K562 (cell line): ENCODE data around the gene SRGN. TPM values are rescaled to one million over a fixed set of nuclear protein-coding genes. Genes with fewer than 3 reads are reported as not detected.
A peak's percentile ranks its signal among the peaks of the same experiment; 100 is the strongest.

ENCODE experiments used
- BCOR ChIP-seq: fragments of 450-650 bp; IDR thresholded peaks from 2 replicates; pipeline ENCODE4 v1.6.1; 2016
- CREB1 ChIP-seq, 2 experiments: sonication (generic) in 1 of 2; formaldehyde crosslinking in 1 of 2; IDR thresholded peaks; 2 replicates each; pipeline versions ENCODE4 v1.6.1 to v1.8.0; 2012 to 2022; ENCODE audit warnings: inconsistent platforms in 1 of 2, mild to moderate bottlenecking in 1 of 2, missing genetic modification reagents in 1 of 2, moderate library complexity in 1 of 2
- DNMT1 ChIP-seq: fragments of 450-650 bp; IDR thresholded peaks from 2 replicates; pipeline ENCODE4 v1.6.1; 2016; ENCODE audit warnings: antibody characterized with exemption, mild to moderate bottlenecking
- E2F3 ChIP-seq: fragments of 250-450 bp; sonication (Bioruptor Pico); IDR thresholded peaks from 2 replicates; pipeline ENCODE4 v1.4.0; 2020; ENCODE audit warnings: mild to moderate bottlenecking
- HIVEP1 ChIP-seq: fragments of 250-450 bp; sonication (Bioruptor Pico); IDR thresholded peaks from 2 replicates; pipeline ENCODE4 v1.4.0; 2020; ENCODE audit warnings: mild to moderate bottlenecking
- HNRNPUL1 ChIP-seq: fragments of 200-400 bp; formaldehyde crosslinking; IDR thresholded peaks from 2 replicates; pipeline ENCODE4 v1.6.1; 2017; ENCODE audit warnings: low read length
- POLR3A ChIP-seq: IDR thresholded peaks from 2 replicates; pipeline ENCODE4 v1.6.1; 2011; ENCODE audit warnings: borderline replicate concordance, mild to moderate bottlenecking, moderate library complexity; ENCODE audit not compliant: insufficient read length, insufficient read depth; ENCODE audit errors: extremely low read depth
- TAF9B ChIP-seq: fragments of 450-650 bp; IDR thresholded peaks from 2 replicates; pipeline ENCODE4 v1.6.1; 2018; ENCODE audit warnings: mild to moderate bottlenecking; ENCODE audit not compliant: partially characterized antibody
- ZBTB17 ChIP-seq: fragments of 450-650 bp; formaldehyde crosslinking; IDR thresholded peaks from 2 replicates; pipeline ENCODE4 v1.4.0; 2020; ENCODE audit warnings: mild to moderate bottlenecking
- ZFX ChIP-seq: sonication (generic); formaldehyde crosslinking; IDR thresholded peaks from 2 replicates; pipeline ENCODE4 v1.8.0; 2022; ENCODE audit warnings: mild to moderate bottlenecking, missing genetic modification reagents, moderate library complexity
- ZNF764 ChIP-seq: fragments of 250-450 bp; sonication (Bioruptor Pico); IDR thresholded peaks from 2 replicates; pipeline ENCODE4 v1.4.0; 2020; ENCODE audit warnings: low read depth, mild to moderate bottlenecking, moderate library complexity
- polyA plus RNA-seq, 8 experiments: library from polyadenylated mRNA; depleted of rRNA in 4 of 8; stranded (reverse) in 5 of 8; unstranded in 3 of 8; fragments of >200 nt; fragmentation: Nextera tagmentation in 2 of 8; fragmentation: Illumina TruSeq in 1 of 8; extraction: Ambion mirVana in 2 of 8; extraction: Trizol in 1 of 8; gene quantifications; 2 replicates each; pipeline versions ENCODE4 v1.2.1 to v1.2.3, GENCODE V29; 2011 to 2014; ENCODE audit warnings: inconsistent platforms in 1 of 8, missing spikeins in 1 of 8
- total RNA-seq, 7 experiments: library from RNA; depleted of rRNA in 6 of 7; stranded (reverse); fragments of >200 nt in 6 of 7; fragmentation: Illumina TruSeq in 2 of 7; extraction: Trizol in 2 of 7; gene quantifications; 2 replicates each; pipeline versions ENCODE4 v1.2.1 to v1.2.3, GENCODE V29; 2011 to 2021; ENCODE audit warnings: low replicate concordance in 1 of 7
- TF ChIP-seq, protein P1 (sequence below): fragments of 200-600 bp; sonication (generic); IDR thresholded peaks from one replicate; pipeline ENCODE4 v1.6.1; 2012; ENCODE audit warnings: mild to moderate bottlenecking, low read depth, low read length, inconsistent platforms

Gene SRGN
- total and polyA plus RNA-seq, 9 of the 15 experiments (the other 6 are each of a cell fraction or from before 2014, with no cell fraction given) = 136 to 304 (median 180) TPM

DNA sequence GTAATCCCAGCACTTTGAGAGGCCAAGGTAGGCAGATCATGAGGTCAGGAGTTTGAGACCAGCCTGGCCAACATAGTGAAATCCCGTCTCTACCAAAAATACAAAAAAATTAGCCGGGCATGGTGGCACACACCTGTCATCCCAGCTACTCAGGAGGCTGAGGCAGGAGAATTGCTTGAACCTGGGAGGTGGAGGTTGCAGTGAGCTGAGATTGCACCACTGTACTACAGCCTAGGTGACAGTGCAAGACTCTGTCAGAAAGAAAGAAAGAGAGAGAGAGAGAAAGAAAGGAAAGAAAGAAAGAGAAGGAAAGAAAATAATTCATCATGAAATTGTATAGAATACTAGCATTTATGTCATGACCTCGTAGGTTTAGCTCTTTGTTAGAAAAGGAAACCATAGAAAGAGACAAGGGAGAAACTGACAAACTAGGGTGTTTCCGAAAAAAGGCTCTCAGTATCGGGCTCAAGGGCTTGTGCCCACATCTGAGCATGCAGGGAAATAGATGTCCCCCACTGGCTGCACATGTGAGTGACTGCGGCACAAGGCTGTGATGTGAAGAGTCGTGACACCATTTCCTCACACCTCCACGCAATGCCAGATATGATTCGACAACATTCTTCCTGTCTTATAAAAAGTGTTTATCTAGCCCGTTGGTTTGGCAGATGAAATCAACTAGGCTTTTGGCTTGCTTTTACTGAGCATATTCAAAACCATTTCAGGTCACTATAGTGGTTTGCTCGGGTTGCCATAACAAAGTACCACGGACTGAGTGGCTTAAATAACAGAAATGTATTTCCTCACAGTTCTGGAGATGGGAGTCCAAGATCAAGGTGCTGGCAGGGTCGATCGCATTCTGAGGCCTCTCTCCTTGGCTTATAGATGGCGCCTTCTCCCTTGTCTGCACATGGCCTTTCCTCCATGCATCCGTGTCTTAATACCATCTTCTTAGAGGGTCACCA is 2.0 kb downstream of the SRGN start (continued):
- TF ChIP-seq, protein P1, sequence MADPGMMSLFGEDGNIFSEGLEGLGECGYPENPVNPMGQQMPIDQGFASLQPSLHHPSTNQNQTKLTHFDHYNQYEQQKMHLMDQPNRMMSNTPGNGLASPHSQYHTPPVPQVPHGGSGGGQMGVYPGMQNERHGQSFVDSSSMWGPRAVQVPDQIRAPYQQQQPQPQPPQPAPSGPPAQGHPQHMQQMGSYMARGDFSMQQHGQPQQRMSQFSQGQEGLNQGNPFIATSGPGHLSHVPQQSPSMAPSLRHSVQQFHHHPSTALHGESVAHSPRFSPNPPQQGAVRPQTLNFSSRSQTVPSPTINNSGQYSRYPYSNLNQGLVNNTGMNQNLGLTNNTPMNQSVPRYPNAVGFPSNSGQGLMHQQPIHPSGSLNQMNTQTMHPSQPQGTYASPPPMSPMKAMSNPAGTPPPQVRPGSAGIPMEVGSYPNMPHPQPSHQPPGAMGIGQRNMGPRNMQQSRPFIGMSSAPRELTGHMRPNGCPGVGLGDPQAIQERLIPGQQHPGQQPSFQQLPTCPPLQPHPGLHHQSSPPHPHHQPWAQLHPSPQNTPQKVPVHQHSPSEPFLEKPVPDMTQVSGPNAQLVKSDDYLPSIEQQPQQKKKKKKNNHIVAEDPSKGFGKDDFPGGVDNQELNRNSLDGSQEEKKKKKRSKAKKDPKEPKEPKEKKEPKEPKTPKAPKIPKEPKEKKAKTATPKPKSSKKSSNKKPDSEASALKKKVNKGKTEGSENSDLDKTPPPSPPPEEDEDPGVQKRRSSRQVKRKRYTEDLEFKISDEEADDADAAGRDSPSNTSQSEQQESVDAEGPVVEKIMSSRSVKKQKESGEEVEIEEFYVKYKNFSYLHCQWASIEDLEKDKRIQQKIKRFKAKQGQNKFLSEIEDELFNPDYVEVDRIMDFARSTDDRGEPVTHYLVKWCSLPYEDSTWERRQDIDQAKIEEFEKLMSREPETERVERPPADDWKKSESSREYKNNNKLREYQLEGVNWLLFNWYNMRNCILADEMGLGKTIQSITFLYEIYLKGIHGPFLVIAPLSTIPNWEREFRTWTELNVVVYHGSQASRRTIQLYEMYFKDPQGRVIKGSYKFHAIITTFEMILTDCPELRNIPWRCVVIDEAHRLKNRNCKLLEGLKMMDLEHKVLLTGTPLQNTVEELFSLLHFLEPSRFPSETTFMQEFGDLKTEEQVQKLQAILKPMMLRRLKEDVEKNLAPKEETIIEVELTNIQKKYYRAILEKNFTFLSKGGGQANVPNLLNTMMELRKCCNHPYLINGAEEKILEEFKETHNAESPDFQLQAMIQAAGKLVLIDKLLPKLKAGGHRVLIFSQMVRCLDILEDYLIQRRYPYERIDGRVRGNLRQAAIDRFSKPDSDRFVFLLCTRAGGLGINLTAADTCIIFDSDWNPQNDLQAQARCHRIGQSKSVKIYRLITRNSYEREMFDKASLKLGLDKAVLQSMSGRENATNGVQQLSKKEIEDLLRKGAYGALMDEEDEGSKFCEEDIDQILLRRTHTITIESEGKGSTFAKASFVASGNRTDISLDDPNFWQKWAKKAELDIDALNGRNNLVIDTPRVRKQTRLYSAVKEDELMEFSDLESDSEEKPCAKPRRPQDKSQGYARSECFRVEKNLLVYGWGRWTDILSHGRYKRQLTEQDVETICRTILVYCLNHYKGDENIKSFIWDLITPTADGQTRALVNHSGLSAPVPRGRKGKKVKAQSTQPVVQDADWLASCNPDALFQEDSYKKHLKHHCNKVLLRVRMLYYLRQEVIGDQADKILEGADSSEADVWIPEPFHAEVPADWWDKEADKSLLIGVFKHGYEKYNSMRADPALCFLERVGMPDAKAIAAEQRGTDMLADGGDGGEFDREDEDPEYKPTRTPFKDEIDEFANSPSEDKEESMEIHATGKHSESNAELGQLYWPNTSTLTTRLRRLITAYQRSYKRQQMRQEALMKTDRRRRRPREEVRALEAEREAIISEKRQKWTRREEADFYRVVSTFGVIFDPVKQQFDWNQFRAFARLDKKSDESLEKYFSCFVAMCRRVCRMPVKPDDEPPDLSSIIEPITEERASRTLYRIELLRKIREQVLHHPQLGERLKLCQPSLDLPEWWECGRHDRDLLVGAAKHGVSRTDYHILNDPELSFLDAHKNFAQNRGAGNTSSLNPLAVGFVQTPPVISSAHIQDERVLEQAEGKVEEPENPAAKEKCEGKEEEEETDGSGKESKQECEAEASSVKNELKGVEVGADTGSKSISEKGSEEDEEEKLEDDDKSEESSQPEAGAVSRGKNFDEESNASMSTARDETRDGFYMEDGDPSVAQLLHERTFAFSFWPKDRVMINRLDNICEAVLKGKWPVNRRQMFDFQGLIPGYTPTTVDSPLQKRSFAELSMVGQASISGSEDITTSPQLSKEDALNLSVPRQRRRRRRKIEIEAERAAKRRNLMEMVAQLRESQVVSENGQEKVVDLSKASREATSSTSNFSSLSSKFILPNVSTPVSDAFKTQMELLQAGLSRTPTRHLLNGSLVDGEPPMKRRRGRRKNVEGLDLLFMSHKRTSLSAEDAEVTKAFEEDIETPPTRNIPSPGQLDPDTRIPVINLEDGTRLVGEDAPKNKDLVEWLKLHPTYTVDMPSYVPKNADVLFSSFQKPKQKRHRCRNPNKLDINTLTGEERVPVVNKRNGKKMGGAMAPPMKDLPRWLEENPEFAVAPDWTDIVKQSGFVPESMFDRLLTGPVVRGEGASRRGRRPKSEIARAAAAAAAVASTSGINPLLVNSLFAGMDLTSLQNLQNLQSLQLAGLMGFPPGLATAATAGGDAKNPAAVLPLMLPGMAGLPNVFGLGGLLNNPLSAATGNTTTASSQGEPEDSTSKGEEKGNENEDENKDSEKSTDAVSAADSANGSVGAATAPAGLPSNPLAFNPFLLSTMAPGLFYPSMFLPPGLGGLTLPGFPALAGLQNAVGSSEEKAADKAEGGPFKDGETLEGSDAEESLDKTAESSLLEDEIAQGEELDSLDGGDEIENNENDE = no peak
- peak; percentile 78 for TF ChIP-seq CREB1 (IDR thresholded peaks at IDR 0.05)
- TF ChIP-seq CREB1 (CRISPR knock-in tag; IDR thresholded peaks at IDR 0.05) = peak; percentile 66; the same call in 1 of the 2 replicates
- no peak for TF ChIP-seq E2F3 (CRISPR knock-in tag)
- TF ChIP-seq HNRNPUL1 = no peak
- TF ChIP-seq BCOR = peak; percentile 45; the same call in 1 of the 2 replicates
- TF ChIP-seq ZNF764 (CRISPR knock-in tag) = no peak
- TF ChIP-seq DNMT1 = peak; percentile 21; the same call in 1 of the 2 replicates
- no peak for TF ChIP-seq ZBTB17 (CRISPR knock-in tag)
- no peak for TF ChIP-seq POLR3A
- TF ChIP-seq TAF9B = peak; percentile 39
- no peak for TF ChIP-seq HIVEP1
- no peak; the same call in 1 of the 2 replicates for TF ChIP-seq ZFX (CRISPR knock-in tag)
